Cerebellar nuclear complex (tissue), 1 donor: ENCODE measurements around the gene PABPN1.
"Not testable (repeated sequence)": the region's sequence is repeated elsewhere in the genome, so short reads cannot be mapped to it uniquely, and the experiment has no call there.

Experiments
- DNase-seq, 2 experiments: peaks; one replicate each; lab custom pipeline; 2025; lab: John Stamatoyannopoulos, UW

PABPN1 gene

DNA sequence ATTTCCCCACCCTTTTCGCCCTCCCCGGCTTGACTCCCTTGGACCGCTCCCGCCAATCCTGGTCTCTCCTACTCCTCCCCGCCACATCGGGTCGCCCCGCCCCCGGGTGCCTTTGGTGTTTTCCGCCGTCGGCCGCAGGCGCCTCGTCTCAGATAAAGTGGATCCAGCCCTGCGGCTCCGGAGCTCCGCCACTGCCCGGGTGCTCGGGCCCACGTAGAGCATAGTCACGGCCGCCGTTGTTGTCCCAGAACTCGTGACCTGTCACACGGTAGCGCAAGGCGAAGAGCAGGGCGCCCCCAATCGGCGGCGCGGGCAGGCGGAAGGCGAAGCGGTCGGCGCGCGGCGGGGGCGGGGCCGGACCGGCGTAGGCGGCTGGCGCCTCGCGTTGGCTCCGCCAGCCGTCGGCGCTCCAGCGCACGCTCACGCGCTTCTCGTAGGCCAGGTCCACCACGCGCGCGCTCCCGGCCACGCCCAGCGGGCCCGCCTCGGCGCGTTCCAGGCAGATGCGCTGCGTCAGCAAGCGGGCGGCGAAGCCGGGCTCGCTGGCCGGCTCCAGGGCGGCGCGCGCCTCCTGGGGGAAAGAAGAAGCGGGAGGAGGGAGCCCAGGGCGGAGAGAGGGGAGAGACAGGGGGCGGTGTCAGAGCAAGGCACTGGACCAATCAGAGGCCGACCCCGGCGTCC is 19.8 kb upstream of the PABPN1 start:
- peak; percentile 73 to 86 for DNase-seq

GRCh38 chr14:23301969-23302289 is 19.3 kb upstream of the PABPN1 start:
- no peak for DNase-seq

GRCh38 chr14:23302290-23303225 is 18.7 kb upstream of the PABPN1 start, which contains the start of gene PPP1R3E:
Gene PPP1R3E, minus strand, starts transcription at chr14:23302859. Its CDS starts 283 bp downstream, at chr14:23302576.
- peak in 1 of 2 experiments; percentile 27 for DNase-seq

GRCh38 chr14:23306412-23307145 is 14.7 kb upstream of the PABPN1 start, which contains the start of gene BCL2L2:
Gene BCL2L2, plus strand, starts transcription at chr14:23306833. Its CDS starts 935 bp downstream, at chr14:23307768.
- peak in 1 of 2 experiments; percentile 24 for DNase-seq

DNA sequence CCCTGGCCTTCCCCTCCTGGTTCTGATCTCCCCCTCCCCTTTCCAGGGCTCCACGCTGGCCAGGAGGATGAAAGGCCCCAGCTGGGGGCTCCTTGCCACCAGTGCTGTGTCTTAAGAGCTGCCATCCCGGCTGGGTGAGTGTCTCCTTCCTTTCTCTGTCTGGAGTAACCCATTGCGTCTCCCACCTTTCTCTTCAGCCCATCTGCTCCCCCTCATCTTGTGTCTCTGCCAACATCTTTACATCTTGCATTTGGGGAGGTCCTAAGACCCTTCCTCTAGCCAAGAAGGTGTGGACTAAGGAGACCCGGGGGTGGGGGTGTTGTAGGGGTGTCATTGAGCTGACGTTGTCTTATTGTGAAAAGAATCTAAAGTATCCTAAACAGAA is 14.1 kb upstream of the PABPN1 start:
- no peak for DNase-seq

DNA sequence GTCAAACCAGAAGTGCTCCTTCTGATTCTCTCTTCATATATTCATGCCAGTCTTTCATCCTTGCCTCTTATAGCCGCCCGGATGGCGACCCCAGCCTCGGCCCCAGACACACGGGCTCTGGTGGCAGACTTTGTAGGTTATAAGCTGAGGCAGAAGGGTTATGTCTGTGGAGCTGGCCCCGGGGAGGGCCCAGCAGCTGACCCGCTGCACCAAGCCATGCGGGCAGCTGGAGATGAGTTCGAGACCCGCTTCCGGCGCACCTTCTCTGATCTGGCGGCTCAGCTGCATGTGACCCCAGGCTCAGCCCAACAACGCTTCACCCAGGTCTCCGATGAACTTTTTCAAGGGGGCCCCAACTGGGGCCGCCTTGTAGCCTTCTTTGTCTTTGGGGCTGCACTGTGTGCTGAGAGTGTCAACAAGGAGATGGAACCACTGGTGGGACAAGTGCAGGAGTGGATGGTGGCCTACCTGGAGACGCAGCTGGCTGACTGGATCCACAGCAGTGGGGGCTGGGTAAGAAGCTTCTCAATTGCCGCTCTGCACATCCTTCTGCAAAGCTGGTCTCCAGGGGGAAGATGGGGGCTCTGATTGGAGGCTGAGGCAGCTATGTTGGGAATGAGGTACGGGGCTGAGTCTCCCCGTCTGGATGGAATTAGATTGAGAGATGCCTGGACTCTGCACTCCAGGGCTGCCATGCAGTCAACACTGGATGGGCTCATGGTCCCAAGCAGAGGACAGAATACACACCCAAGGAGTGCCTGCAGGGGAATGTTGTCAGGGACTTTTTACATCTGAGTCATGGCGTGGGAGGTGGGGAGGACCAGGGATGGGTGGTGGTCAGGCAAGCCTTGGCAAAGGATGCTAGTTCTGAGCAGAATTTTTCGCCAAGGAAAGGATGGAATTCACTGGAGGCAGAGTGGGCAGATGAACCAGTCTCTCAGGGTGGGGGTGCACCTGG is 13.3 kb upstream of the PABPN1 start:
- no peak for DNase-seq

- no peak for DNase-seq
Measured at GRCh38 chr14:23308721-23309445, 12.4 kb upstream of the PABPN1 start.

- DNase-seq: no peak
Measured at GRCh38 chr14:23310546-23310945, 10.7 kb upstream of the PABPN1 start.

- DNase-seq: no peak
Measured at GRCh38 chr14:23316300-23316699, 5.0 kb upstream of the PABPN1 start.

- no peak for DNase-seq
Measured at GRCh38 chr14:23319746-23320583, 1.3 kb upstream of the PABPN1 start.

GRCh38 chr14:23321572-23322547 is 603 bp downstream of the PABPN1 start:
- DNase-seq: no peak

GRCh38 chr14:23322568-23323517 is 1.6 kb downstream of the PABPN1 start:
- no peak for DNase-seq

- DNase-seq: no peak
Measured at GRCh38 chr14:23323838-23324454, 2.7 kb downstream of the PABPN1 start.

GRCh38 chr14:23324455-23324846 is 3.2 kb downstream of the PABPN1 start:
- DNase-seq: no peak

GRCh38 chr14:23324993-23325392 is 3.7 kb downstream of the PABPN1 start:
- no peak for DNase-seq

DNA sequence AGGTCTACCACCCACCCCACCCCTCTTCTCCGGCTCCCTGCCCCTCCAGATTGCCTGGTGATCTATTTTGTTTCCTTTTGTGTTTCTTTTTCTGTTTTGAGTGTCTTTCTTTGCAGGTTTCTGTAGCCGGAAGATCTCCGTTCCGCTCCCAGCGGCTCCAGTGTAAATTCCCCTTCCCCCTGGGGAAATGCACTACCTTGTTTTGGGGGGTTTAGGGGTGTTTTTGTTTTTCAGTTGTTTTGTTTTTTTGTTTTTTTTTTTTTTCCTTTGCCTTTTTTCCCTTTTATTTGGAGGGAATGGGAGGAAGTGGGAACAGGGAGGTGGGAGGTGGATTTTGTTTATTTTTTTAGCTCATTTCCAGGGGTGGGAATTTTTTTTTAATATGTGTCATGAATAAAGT is 4.5 kb downstream of the PABPN1 start:
- not testable (repeated sequence) for DNase-seq
